Measurements from ENCODE around the gene NEK3.
"Not testable (repeated sequence)": the region's sequence is repeated elsewhere in the genome, so short reads cannot be mapped to it uniquely, and the experiment has no call there.

- TF ChIP-seq CTCF (IDR thresholded peaks at IDR 0.05); SREBF2 (IDR thresholded peaks at IDR 0.05); EP300 (IDR thresholded peaks at IDR 0.05); NFE2L2 (conservative IDR thresholded peaks at IDR 0.05; ENCODE audit: low read length); ZFP36 (IDR thresholded peaks at IDR 0.05; ENCODE audit: borderline replicate concordance, partially characterized antibody); RCOR1 (IDR thresholded peaks at IDR 0.05; ENCODE audit: low read depth, low read length); PHF8 (IDR thresholded peaks at IDR 0.05; ENCODE audit: borderline replicate concordance, low read depth); POLR2A (IDR thresholded peaks at IDR 0.05; ENCODE audit: low read length); RAD21 (conservative IDR thresholded peaks at IDR 0.05 in 1 of 2, IDR thresholded peaks at IDR 0.05 in 1 of 2): not testable (repeated sequence)
Observed at GRCh38 chr13:52207896-52208295, 48.5 kb upstream of the NEK3 start.
